Endothelial cell of umbilical vein (primary cell): ENCODE results near the gene SSX2IP. TPM values are rescaled to one million over a fixed set of nuclear protein-coding genes. Genes with fewer than 3 reads are reported as not detected.

Experiments
- BruUV-seq: library from RNA; stranded (reverse); fragments of 400-500 nt; replicated peaks from 2 replicates; lab custom pipeline; 2021; lab: Mats Ljungman, UMichigan
- CTCF ChIA-PET: fragments of 300-600, 350-600 bp; sonication (Branson Sonifier 250); formaldehyde crosslinking; loops from one replicate; lab custom pipeline; 2021; ENCODE audit warnings: antibody characterized with exemption, inconsistent platforms; lab: Charles Lee
- POLR2A ChIA-PET: fragments of 300-600, 350-600 bp; sonication (Branson Sonifier 250); formaldehyde crosslinking; loops from one replicate; lab custom pipeline; 2021; ENCODE audit warnings: antibody characterized with exemption, inconsistent platforms; lab: Charles Lee
- DNase-seq: peaks from one replicate; pipeline ENCODE4 v3.0.0-alpha.2; 2011; ENCODE audit warnings: low read depth, low spot score
- FAIRE-seq: peaks from 2 replicates; lab custom pipeline; 2011; peaks lifted over from hg19 to GRCh38; lab: Jason Lieb, UNC
- H2AFZ ChIP-seq: 2 replicates; pipeline ENCODE4 v1.6.0; 2012; ENCODE audit warnings: low read depth, low read length, control low read depth, inconsistent platforms
- H3K27ac ChIP-seq: 2 replicates; pipeline ENCODE4 v1.5.1; 2011; ENCODE audit warnings: low read depth, mild to moderate bottlenecking, control low read depth, low read length, moderate library complexity; ENCODE audit not compliant: insufficient read depth
- H3K27me3 ChIP-seq, 2 experiments: 2 replicates each; pipeline versions ENCODE4 v1.6.0 to v1.6.1; 2011; ENCODE audit warnings: low read length in 2 of 2, mixed read lengths in 1 of 2; ENCODE audit not compliant: control insufficient read depth in 2 of 2, insufficient read depth in 2 of 2
- H3K36me3 ChIP-seq, 2 experiments: 2 replicates in 1 of 2; 3 replicates in 1 of 2; pipeline ENCODE4 v1.5.1; 2011; ENCODE audit warnings: low read length in 2 of 2, mild to moderate bottlenecking in 1 of 2, moderate library complexity in 1 of 2; ENCODE audit not compliant: control insufficient read depth in 2 of 2, insufficient read depth in 2 of 2; ENCODE audit errors: extremely low read depth in 1 of 2
- H3K4me1 ChIP-seq: 3 replicates; pipeline ENCODE4 v1.5.1; 2011; ENCODE audit warnings: mild to moderate bottlenecking, low read length; ENCODE audit not compliant: control insufficient read depth, insufficient read depth; ENCODE audit errors: extremely low read depth
- H3K4me2 ChIP-seq: 2 replicates; pipeline ENCODE4 v1.6.1; 2011; ENCODE audit warnings: low read length, control low read depth, mixed read lengths; ENCODE audit not compliant: insufficient read depth
- H3K4me3 ChIP-seq, 3 experiments: fragments of 200-600 bp in 1 of 3; sonication (generic), shearing (Covaris generic) in 1 of 3; replicated peaks in 1 of 3; 2 replicates each; pipeline ENCODE4 v1.5.1; 2011 to 2016; ENCODE audit warnings: control low read depth in 3 of 3, low read length in 3 of 3, mild to moderate bottlenecking in 2 of 3, inconsistent platforms in 1 of 3, low read depth in 1 of 3, moderate library complexity in 1 of 3; ENCODE audit not compliant: insufficient read depth in 1 of 3
- H3K79me2 ChIP-seq: 2 replicates; pipeline ENCODE4 v1.6.0; 2012; ENCODE audit warnings: low read length, inconsistent platforms; ENCODE audit not compliant: control insufficient read depth, insufficient read depth
- H3K9ac ChIP-seq: replicated peaks from 2 replicates; pipeline ENCODE3; 2011; ENCODE audit warnings: low read length, control low read depth; ENCODE audit not compliant: insufficient read depth; ENCODE audit errors: extremely low read depth
- H3K9me1 ChIP-seq: replicated peaks from 3 replicates; pipeline ENCODE4 v1.6.0; 2011; ENCODE audit warnings: mild to moderate bottlenecking, low read length; ENCODE audit not compliant: control insufficient read depth, insufficient read depth; ENCODE audit errors: extremely low read depth
- H3K9me3 ChIP-seq: replicated peaks from 2 replicates; pipeline ENCODE4 v1.5.1; 2012; ENCODE audit warnings: low read length, inconsistent platforms; ENCODE audit not compliant: control insufficient read depth, insufficient read depth
- H4K20me1 ChIP-seq: replicated peaks from 2 replicates; pipeline ENCODE3; 2011; ENCODE audit warnings: mild to moderate bottlenecking, low read length; ENCODE audit not compliant: control insufficient read depth, insufficient read depth; ENCODE audit errors: extremely low read depth
- CTCF ChIP-seq, 2 donors: IDR thresholded peaks; 1 replicate in 1 of 2; 2 replicates in 1 of 2; pipeline ENCODE4 v1.5.1; 2011; ENCODE audit warnings: low read length in 2 of 2, mild to moderate bottlenecking in 2 of 2, moderate library complexity in 2 of 2, control low read depth in 1 of 2, inconsistent platforms in 1 of 2, low read depth in 1 of 2; ENCODE audit not compliant: insufficient read depth in 1 of 2; ENCODE audit errors: extremely low read depth in 1 of 2
- EZH2 ChIP-seq: IDR thresholded peaks from 2 replicates; pipeline ENCODE4 v1.6.1; 2012; ENCODE audit warnings: borderline replicate concordance, low read depth, mild to moderate bottlenecking, moderate library complexity, low read length, inconsistent platforms; ENCODE audit not compliant: severe bottlenecking
- FOS ChIP-seq: IDR thresholded peaks from 2 replicates; pipeline ENCODE4 v1.6.1; 2011; ENCODE audit warnings: mild to moderate bottlenecking, low read length, moderate library complexity, borderline replicate concordance; ENCODE audit not compliant: insufficient read depth
- GATA2 ChIP-seq: IDR thresholded peaks from 2 replicates; pipeline ENCODE4 v1.7.0; 2011; ENCODE audit warnings: low read depth, mild to moderate bottlenecking, moderate library complexity, mixed read lengths, low read length; ENCODE audit not compliant: insufficient read length, insufficient read depth
- JUN ChIP-seq: IDR thresholded peaks from 2 replicates; pipeline ENCODE4 v1.6.1; 2011; ENCODE audit warnings: borderline replicate concordance, low read depth; ENCODE audit not compliant: insufficient read length, insufficient read depth
- MAX ChIP-seq: IDR thresholded peaks from 2 replicates; pipeline ENCODE4 v1.6.1; 2011; ENCODE audit not compliant: insufficient read depth, insufficient read length
- MYC ChIP-seq: IDR thresholded peaks from one replicate; pipeline ENCODE4 v1.6.1; 2011; ENCODE audit warnings: mild to moderate bottlenecking, low read depth, low read length
- POLR2A ChIP-seq: IDR thresholded peaks from 2 replicates; pipeline ENCODE4 v1.6.1; 2012; ENCODE audit warnings: low read depth, mild to moderate bottlenecking, control low read depth, low read length
- POLR2AphosphoS5 ChIP-seq: IDR thresholded peaks from 2 replicates; pipeline ENCODE4 v1.6.1; 2012; ENCODE audit warnings: low read depth, mild to moderate bottlenecking, control low read depth, low read length, moderate library complexity; ENCODE audit not compliant: insufficient read depth
- dilution Hi-C: fragments of 300-500 bp; cut with MboI; formaldehyde crosslinking; loops from one replicate; pipeline ENCODE4 v1.15.0; 2019; ENCODE audit warnings: low sequenced_read_pairs; ENCODE audit not compliant: extremely low pct_ligation_motif_present
- intact Hi-C: fragments of 100-400 bp; cut with micrococcal nuclease; formaldehyde crosslinking; loops from one replicate; pipeline ENCODE4 v1.10.0; 2022
- polyA plus RNA-seq, 4 experiments: library from polyadenylated mRNA; depleted of rRNA in 3 of 4; stranded (reverse) in 3 of 4; unstranded in 1 of 4; fragments of >200 nt; gene quantifications; 2 replicates each; pipeline versions ENCODE4 v1.2.1 to v1.2.3, GENCODE V29; 2011 to 2012; ENCODE audit warnings: missing spikeins in 1 of 4
- total RNA-seq: library from RNA; stranded (reverse); gene quantifications from 2 replicates; pipeline ENCODE4 v1.2.3, GENCODE V29; 2021

The SSX2IP gene
- total and polyA plus RNA-seq, 2 donors (not counting 3 experiments of a cell fraction or from before 2014, with no cell fraction given) = 0.77 to 8.4 TPM

- Histone ChIP-seq H3K9me1 (no peaks in the 10 kb centered on the region), H4K20me1 (no peaks in the 10 kb centered on the region), H3K4me2 (no peak overlapping the region), H2AFZ (no peak overlapping the region), H3K79me2 (no peaks in the 10 kb centered on the region), H3K9ac (no peak overlapping the region), H3K27me3 (peaks cover 17 to 24% of the 10 kb centered on the region in 2 experiments), H3K27ac (no peak overlapping the region), H3K4me1 (peaks cover 14% of the 10 kb centered on the region), H3K9me3 (no peaks in the 10 kb centered on the region), H3K36me3 (no peaks in the 10 kb centered on the region), H3K4me3 (no peak overlapping the region)
- FAIRE-seq (no peak), DNase-seq (no peak)
- BruUV-seq = no TSS peak
- TF ChIP-seq JUN (no peak), POLR2A (no peak), MYC (no peak), GATA2 (no peak), CTCF (IDR thresholded peaks at IDR 0.05; ENCODE audit: extremely low read depth in 1 of 2, insufficient read depth in 1 of 2, low read depth in 1 of 2, low read length in 2 of 2) (no peak), EZH2 (no peak)
- ChIA-PET CTCF (interaction anchor here (0.9 to 2.6 kb wide), 2 partner anchors 23 to 244 kb away, joined by 3 to 11 read pairs; no protein-coding TSS in a partner anchor), POLR2A (no interaction called here)
- dilution Hi-C loops = no loop called here
- intact Hi-C loops = no loop called here
Measured at GRCh38 chr1:84701376-84701775, 11.1 kb upstream of the SSX2IP start.

DNA sequence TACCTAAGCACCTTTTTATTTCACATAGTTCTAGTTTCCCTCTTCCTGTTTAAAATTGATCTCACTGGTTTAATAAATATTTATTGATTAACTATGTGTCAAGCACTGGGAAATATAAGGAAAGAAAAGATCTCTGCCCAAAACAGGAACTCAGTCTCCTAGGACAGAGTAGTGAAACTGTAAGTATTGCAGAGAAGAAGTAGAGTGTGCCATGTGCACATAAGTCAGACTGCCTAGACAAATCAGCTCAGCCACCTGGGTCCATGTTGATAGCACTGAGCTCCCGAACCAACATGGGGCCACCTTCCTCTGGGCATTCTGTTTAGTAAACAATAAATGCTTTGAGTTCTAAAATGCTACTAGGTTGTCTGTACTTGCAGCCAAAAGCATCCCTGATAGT, 9.8 kb upstream of the SSX2IP start:
- no peak overlapping the region for H3K4me3 ChIP-seq
- FAIRE-seq (no peak), DNase-seq (no peak)
- POLR2A ChIA-PET = no interaction called here
- H3K27ac ChIP-seq = no peak overlapping the region
- H4K20me1 ChIP-seq = no peaks in the 10 kb centered on the region
- CTCF ChIA-PET = interaction anchor here (2.8 kb wide), 1 partner anchor 24 kb away, joined by 10 read pairs; no protein-coding TSS in a partner anchor
- H3K27me3 ChIP-seq = peaks cover 17 to 21% of the 10 kb centered on the region in 2 experiments
- H2AFZ ChIP-seq = no peak overlapping the region
- no peaks in the 10 kb centered on the region for H3K9me1 ChIP-seq
- H3K9me3 ChIP-seq = no peaks in the 10 kb centered on the region
- no peak overlapping the region for H3K9ac ChIP-seq
- no TSS peak for BruUV-seq
- intact Hi-C loops (no loop called here), dilution Hi-C loops (no loop called here)
- no peaks in the 10 kb centered on the region for H3K36me3 ChIP-seq
- TF ChIP-seq JUN (no peak), POLR2AphosphoS5 (no peak), FOS (no peak), EZH2 (no peak), CTCF (IDR thresholded peaks at IDR 0.05; ENCODE audit: extremely low read depth in 1 of 2, insufficient read depth in 1 of 2, low read depth in 1 of 2, low read length in 2 of 2) (no peak), GATA2 (no peak), MYC (no peak), POLR2A (no peak), MAX (no peak)
- peaks cover 14% of the 10 kb centered on the region for H3K4me1 ChIP-seq
- H3K79me2 ChIP-seq = no peaks in the 10 kb centered on the region
- no peak overlapping the region for H3K4me2 ChIP-seq
